Middle frontal gyrus (tissue), 1 donor: ENCODE data around the gene AOAH.

ENCODE experiments used
- DNase-seq: peaks from one replicate; pipeline ENCODE4 v3.0.0-alpha.2; 2015; ENCODE audit warnings: low spot score; ENCODE audit errors: extremely low spot score

AOAH gene

GRCh38 chr7:36692456-36692855, 31.8 kb downstream of the AOAH start:
- no peak for DNase-seq

GRCh38 chr7:36691983-36692382, 32.3 kb downstream of the AOAH start:
- no peak for DNase-seq

DNA sequence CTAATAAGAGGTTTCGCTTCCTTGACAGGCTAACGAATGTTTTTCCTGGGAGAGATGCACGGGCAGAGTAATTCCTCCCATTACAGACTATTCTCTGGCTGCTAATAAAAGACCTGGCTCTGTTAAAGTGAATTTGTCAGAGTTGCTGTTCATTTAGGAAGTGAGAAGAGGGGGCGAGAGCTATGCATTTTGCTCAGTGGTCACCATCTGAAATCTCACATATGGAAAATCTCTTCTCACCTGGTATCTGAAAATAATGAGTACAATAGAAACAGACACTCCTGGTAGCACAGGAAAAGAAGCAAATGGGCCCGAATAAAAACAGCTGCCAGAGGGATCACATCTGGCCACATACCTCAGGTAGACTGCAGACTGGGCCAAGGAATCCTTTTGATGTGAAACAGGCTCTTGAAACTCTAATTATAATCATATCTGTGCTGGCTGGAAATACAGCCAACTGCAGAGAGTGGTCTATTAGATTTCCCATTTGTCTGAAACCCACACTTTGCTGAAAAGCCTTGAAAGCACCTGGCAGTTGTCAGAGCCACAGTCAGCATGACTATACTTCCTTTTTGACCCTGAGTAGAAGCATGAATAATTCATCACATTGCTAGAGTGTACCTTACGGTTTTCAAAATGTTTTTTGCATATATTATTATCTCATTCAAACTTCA, 33.6 kb downstream of the AOAH start:
- no peak for DNase-seq

DNA sequence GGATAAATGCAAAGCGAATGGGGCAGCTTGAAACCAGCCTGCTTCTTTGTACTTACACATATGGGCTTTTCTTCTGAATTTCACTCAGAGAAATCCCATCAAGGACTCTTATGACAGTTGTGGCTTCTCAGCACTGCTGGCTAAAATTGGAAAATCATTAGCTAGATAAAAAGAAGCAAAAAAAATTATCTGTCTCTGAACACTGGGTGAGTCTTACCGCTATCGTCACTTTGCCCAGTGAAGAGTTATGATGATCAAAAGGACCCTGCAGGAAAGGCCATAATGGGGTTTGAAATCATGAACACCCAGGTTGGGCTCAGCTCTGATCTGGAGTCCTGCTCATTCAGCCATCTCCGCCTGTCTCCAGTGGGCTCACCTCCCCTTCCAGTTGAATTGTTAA, 34.3 kb downstream of the AOAH start:
- DNase-seq = no peak

DNA sequence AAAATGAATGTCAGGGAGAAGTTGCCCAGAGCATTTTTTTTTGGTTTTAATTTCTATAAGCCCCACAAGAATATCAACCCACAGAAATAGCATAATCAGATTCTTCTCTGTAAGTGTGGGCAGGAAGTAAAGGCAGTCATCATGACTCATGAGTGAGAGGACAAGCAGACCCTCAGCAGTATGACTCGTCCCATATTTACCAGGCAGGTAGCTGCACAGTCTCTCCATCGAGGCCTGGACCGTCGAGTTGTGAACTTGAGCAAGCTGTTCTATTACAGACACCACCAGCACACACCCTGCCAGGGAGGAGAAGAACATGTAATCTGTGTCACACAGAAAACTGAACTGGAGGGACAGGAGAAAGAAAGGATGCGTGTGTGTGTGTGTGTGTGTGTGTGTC, 37.8 kb downstream of the AOAH start:
- DNase-seq = no peak

- DNase-seq = no peak
Measured at GRCh38 chr7:36684954-36685353, 39.3 kb downstream of the AOAH start.

- no peak for DNase-seq
Measured at GRCh38 chr7:36683695-36684357, 40.5 kb downstream of the AOAH start.

DNA sequence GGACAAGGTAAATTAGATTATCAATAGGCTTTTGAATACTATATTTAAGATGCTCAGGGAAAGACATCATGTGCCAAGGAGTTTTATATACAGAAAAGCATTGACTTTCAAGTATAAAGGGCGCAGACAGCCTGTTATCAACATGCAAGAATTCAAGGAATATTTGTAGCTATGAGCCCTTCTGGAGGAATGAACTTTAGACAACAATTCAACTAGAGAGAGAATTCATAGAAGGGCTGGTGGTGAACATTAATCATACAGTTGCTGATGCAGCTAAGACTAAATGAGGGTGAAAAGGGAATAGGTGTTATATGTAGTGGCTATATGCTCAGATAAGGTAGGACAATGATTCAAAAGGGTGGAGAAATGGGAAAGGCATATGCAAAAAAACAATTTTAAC, 41.2 kb downstream of the AOAH start:
- no peak for DNase-seq

- no peak for DNase-seq
Measured at GRCh38 chr7:36682102-36682501, 42.2 kb downstream of the AOAH start.

DNA sequence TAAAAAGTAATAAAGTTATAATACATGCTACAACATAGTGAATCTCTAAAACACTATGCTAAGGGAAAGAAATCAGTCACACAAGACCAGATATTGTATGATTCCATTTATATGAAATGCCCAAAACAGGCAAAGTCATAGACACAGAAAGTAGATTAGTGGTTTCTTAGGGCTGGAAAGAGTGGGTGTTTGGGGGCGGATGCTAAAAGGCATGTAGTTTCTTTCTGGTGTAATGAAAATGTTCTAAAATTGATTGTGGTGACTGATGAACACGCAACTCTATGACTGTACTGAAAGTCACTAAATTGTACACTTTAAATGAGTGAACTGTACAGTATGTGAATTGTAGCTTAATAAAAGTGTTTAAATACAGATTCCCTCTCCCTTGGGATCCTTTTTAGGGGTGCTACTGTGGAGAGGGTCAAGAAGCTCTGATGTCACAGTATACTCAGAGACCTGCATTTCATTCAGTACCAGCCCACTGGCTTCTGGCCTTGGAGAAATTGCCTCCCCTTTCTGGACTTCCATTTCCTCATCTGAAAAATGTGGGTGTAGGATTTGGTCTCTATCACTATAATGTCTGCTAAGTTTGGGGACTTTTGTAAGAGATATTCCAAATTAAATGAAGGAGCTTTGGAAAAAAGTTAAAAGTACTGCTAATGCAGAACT, 46.4 kb downstream of the AOAH start:
- DNase-seq = no peak

DNA sequence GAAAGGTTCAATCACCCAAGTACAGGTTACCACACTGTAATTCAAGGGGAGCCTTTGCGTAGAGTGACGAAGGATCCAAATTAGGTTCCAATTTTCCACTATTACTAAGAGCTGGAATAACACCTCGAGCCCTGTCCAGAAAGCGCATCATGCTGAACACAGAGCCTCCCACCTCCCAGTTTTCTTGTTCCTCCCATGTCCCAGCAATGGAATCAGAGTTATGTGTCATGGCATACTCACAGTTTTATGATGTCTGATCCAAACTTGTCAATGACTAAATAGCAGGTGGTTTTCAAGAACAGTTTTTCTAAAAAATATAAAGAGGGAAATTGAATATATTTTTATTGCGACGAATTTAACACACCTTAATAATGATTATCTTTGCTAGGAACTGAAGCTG, 50.6 kb downstream of the AOAH start:
- no peak for DNase-seq

- no peak for DNase-seq
Measured at GRCh38 chr7:36671432-36671829, 52.9 kb downstream of the AOAH start.

DNA sequence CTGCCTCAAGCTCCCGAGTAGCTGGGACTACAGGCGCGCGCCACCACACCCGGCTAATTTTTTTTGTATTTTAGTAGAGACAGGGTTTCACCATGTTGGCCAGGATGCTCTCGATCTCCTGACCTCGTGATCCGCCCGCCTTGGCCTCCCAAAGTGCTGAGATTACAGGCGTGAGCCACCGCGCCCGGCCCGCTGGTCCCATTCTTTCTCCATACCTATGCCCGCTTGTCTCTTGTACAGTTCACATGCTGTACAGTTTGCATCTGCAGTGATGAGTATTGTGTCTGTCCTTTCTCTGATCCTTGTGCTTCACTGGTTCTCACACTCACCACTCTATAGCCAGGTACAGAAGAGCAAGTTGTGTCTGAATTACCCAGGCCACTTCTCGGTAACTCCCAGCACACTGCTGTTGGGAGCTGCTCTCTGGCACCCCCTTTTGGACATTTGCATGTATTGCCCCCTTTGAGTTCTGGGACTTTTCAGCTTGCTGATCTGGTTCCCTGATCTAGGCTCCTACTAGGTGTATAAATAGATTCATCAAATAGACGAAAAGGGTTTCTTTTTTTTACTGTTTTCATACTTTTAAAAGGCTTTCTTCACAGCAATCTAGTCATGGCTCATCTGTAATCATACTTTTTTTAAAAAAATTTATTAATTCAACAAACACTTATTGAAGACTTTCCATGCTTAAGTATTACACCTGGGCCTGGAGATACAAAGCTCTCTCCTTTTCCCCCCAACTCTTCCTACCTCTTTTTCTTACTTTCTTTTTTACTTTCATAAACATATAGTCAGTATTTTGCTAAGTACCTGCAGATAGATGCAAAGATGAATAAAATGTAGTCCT, 53.5 kb downstream of the AOAH start:
- peak; percentile 12 for DNase-seq

- no peak for DNase-seq
Measured at GRCh38 chr7:36668750-36669149, 55.5 kb downstream of the AOAH start.

GRCh38 chr7:36668080-36668479, 56.2 kb downstream of the AOAH start:
- no peak for DNase-seq

DNA sequence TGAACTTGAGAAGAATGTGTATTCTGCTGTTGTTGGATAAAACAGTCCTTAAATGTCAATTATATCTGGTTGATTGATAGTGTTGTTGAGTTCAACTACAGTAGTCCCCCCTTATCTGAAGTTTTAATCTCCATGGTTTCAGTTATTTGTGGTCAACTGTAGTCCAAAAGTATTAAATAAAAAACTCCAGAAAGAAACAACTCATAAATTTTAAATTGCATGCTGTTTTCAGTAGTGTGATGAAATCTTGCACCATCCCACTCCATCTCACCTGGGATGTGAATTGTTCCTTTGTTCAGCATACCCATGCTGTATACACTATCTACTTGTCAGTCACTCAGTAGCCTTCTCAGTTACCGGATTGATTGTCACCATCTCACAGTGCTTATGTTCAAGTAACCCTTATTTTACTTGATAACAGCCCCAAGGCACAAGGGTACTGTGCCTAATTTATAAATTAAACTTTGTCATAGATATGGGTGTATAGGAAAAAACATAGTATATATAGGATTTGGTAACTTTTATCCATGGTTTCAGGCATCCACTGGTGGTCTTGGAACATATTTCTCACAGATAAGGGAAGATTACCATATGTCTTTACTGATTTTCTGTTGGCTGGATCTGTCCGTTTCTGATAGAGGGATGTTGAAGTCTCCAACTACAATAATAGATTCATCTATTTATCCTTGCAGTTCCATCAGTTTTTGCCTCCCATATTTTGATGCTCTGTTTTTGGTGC, 57.1 kb downstream of the AOAH start:
- no peak for DNase-seq

GRCh38 chr7:36663481-36663880, 60.8 kb downstream of the AOAH start:
- no peak for DNase-seq

DNA sequence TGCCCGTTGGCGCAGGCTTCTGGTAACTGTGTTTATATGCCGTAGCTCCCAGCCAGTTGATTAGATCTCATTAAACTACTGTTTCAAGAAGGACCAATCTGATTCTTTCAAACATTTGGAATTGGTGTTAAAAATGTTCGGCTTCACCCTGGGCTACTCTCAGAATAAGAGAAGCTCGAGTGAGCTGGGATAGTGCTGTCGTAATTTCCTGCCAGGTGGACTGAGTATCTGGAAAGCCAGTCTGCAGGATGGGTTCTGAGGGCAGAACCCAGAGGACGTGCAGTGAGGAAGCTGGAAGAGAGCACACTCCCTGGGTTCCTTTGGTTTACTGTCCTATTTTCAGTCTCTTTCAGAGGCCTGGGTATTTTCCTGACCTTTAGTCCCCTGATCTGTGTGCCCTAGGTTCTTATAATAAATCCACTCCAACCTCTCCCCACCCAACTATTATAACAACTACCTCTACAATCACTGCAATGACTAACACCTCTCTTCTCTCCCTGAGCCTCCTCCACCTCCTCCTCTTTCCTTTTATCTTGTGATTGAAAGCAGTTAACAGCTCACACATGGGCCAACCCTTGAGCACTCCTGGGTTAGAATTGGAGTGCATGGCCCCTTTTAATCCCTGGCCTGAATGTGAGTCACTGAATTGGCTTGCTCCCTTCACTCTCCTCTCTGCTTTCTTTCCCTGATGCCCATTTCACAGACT, 63.0 kb downstream of the AOAH start:
- no peak for DNase-seq

- DNase-seq = no peak
Measured at GRCh38 chr7:36659638-36660341, 64.5 kb downstream of the AOAH start.

DNA sequence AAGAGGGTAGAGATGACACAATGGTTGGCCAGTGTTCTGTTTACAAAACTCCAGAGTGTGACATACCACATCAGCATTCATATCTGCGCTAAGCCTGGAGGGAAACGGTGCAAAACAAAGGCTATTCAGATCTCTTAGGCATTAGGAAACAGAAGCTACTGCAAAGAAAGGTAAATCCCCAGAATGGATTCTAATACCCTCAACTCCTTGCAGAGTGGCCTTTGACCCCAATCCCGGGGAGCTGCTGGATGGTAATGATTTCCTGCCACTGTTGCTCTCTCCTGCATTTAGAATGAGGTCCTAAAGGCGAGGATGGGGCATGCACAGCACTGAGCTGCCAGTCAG, 65.2 kb downstream of the AOAH start:
- no peak for DNase-seq
